Activated CD4-positive, alpha-beta T cell treated with anti-CD3 and anti-CD28 coated beads for 4 hours (primary cell): ENCODE measurements around the gene TBKBP1.
A peak's percentile ranks its signal among the peaks of the same experiment; 100 is the strongest.

ENCODE experiments used
- DNase-seq, 2 donors: peaks; one replicate each; pipeline ENCODE4 v3.0.0-alpha.2; 2020

TBKBP1 gene

GRCh38 chr17:47700471-47701449 lies 6.8 kb downstream of the TBKBP1 start:
- no peak for DNase-seq

- DNase-seq: no peak
These were observed 7.6 kb downstream of the TBKBP1 start for GRCh38 chr17:47701608-47702007.

- no peak for DNase-seq
These were observed 8.5 kb downstream of the TBKBP1 start for GRCh38 chr17:47702391-47702995.

DNA sequence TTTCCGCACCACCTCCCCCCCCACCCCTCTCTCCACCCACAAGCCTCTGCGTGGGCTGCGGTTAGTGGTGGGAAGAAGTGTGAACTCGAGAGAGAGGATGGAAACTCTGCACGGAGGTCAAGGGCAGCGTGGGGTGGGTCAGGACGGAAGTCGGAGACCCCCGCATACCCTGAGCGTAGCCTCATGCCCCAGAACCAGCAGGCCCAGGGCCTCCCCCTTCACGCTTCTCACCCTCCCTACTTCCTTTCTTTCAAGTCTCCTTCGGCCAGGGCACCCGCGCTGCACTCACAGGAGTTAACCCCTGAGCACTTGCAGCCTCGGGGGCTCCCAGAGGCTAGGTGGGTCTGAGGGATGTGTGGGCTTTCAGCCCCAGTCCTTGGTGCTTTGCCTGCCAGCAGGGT lies 9.2 kb downstream of the TBKBP1 start:
- DNase-seq: peak; percentile 68 to 77

- DNase-seq: peak in 1 of 2 donors; percentile 4
These were observed 9.7 kb downstream of the TBKBP1 start for GRCh38 chr17:47703671-47704070.

GRCh38 chr17:47704116-47704515 lies 10.2 kb downstream of the TBKBP1 start:
- DNase-seq: peak in 1 of 2 donors; percentile 17

DNA sequence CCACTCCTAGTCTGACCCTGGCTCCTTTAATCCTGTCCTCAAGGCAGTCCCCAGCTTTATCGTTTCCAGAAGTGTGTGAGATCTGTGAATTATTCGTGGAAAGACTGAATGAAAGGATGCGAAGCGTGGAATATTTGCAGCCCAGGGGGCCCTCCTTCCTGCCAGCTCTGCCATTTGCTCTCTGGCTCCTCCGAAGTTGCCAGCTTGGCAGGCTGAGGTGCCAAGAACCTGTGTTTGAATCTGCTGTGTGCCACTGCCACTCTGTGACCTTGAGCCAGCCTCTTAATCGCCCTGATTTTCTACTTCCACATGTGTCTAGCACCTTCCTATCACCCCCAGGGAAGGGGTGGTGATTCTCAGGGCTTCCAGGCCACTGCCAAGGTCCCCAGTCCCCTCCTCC lies 10.8 kb downstream of the TBKBP1 start:
- peak in 1 of 2 donors; percentile 8 for DNase-seq

GRCh38 chr17:47705536-47706530 lies 11.9 kb downstream of the TBKBP1 start:
- DNase-seq: peak; percentile 64 to 72

- DNase-seq: no peak
These were observed 13.3 kb downstream of the TBKBP1 start for GRCh38 chr17:47707056-47707804.

GRCh38 chr17:47707884-47708283 lies 13.9 kb downstream of the TBKBP1 start:
- DNase-seq: no peak

DNA sequence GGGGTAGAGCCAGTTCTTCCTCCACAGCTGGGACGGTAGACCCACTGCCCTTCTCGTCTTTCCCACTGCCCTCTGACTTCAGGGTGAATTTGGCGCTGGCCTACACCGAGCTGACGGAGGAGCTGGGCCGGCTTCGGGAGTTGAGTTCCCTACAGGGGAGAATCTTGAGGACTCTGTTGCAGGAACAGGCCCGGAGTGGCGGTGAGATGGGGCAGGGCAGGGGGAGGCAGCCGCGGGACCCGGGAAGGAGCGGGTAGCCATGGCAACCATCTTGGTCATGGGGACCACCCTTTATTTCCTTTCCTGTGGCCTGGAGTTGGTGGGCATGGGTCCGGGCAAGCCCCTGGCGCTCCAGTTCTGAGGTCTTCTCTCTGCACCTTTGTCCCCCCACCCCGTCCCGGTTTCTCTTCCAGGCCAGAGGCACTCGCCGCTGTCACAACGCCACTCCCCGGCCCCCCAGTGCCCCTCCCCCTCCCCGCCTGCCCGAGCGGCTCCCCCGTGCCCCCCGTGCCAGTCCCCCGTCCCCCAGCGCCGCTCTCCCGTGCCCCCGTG lies 14.4 kb downstream of the TBKBP1 start:
- DNase-seq: no peak

GRCh38 chr17:47708864-47709541 lies 15.0 kb downstream of the TBKBP1 start:
- no peak for DNase-seq

- DNase-seq: no peak
These were observed 15.6 kb downstream of the TBKBP1 start for GRCh38 chr17:47709594-47709993.

DNA sequence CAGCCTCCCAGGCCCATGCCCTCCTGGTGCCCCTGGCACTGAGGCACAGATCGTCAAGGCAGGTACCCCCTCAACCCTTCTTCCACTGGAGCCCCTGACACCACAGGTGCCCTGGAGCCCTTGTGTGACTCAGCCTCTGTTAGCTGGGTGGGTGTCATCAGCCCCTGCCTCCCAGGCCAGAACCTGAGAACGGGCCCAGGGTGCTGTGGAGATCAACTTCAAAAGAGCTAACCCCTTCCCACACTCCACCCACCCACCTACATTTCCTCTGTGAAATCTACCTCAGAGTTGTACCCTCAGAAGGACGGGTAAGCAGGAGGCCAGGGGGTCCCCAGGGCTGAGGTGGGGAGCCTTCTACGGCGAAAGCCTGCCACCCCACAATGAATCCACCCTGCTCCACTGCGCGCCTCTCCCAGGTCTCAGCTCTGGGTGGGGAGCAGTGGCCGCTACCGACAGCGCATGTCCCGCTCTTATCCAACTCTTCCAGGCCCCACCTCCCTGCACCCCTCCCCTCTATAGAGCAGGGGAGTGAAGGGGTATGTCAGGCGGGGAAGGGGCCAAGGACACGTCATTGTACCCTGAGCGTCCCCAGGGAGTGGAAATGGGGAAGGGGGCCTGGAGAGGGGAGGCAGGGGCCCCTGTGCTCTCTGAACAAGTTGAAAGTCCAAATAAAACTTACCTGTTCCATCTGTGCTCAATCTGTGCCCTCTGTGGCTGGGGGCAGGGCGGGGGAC lies 17.6 kb downstream of the TBKBP1 start:
- DNase-seq: no peak

DNA sequence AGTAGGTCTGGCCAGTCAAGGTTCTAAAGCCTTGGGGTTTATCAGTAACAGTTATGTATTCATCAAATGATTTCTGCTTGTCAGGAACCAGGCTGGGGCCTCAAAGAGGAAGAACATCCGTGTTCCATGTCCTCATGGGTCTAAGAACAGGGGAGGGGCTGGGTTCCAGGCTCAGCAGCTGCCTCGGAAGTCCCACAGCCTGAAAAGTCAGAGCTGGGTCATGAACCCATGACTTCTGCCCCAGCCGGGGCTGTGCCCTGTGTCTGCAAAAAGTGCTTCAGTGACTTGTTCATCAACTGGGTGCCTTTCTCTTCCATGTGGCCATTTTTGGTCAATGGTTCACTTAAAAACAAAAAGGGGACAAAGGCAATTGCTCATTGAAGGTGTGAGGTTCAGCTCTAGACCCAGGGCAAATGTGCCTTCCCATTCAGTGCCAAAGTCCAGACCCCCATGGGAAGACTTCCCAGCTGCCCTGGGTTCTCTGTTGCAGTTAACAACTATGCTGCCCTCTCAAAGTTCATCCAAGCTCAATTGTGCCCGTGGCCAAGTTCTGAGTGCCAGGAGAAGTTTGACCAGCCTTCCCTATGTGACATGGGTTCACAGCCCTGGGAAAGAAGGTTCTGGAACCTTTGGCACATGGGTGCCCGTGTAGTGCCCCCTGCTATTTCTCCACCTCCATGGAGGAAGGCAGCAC lies 18.5 kb downstream of the TBKBP1 start:
- no peak for DNase-seq

GRCh38 chr17:47713980-47714700 lies 20.2 kb downstream of the TBKBP1 start:
- DNase-seq: no peak

DNA sequence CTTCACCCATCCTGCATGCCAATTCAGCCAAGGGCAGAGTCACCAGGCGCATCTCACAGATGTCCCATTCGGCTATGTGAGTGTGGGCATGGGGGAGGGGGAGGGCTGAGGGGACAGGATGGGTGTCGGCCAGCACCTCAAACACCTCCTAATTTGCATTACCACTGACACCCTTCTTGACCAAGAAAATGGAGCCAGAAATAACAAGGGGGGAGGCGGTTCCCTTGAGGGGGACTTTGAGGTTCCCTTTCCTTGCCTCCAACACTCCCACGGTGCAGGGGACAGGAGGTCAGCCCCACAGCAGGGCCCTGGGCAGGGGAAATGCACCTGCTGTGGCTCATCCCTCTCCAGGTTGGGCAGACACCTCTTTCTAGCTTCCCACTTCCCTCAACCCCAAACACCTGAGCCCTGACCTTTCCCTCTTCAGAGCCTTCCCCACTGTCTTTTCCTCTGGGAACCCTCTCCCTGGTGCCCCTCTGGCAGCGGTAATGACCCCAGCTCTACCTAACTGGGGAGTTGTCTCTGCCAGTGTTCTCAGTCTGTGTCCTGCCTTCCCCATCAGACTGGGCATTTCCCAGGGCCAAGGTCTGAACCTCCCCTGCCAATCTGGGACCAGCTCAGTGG lies 20.9 kb downstream of the TBKBP1 start:
- no peak for DNase-seq

DNA sequence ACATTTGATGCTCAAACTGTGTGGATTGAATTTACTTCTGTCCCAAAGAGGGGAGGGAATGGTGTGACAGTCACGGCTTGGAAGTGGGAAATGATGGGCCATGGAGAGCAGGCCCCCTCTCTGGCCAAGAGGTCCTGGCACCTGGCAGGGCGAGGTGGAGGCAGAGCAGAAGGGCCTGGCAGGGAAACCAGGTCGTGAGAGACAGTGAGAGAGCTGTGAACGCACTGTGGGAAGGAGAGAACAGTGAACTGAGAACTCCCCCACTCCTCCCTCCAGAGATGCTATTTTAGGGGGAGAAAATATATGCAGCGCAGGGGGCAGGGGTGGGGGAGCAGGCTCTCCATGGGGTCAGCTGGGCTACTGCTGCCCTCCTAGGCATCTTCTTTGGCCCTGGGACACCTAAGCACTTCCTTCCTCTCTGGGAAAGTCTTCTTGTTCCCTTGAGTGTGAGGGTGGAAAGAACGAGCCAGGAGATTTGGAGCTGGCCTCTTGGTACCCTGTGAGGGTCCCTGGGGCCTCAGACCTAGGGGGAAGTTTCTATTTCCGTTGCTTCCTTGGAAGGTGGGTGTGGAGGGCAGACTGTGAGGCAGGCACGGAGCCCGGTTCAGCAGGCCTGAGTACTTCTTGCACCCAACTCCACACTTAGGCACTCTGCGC lies 21.8 kb downstream of the TBKBP1 start:
- DNase-seq: no peak
